GM19395 (cell line): ENCODE measurements around the gene TMEM202.
"Not testable (repeated sequence)": the region's sequence is repeated elsewhere in the genome, so short reads cannot be mapped to it uniquely, and the experiment has no call there.

Experiments used
- ATAC-seq: cut with Tn5 transposase; IDR thresholded peaks from one replicate; pipeline ENCODE4 v1.9.1; 2021; ENCODE audit warnings: mild to moderate bottlenecking, moderate library complexity; ENCODE audit not compliant: unreplicated experiment

The TMEM202 gene

GRCh38 chr15:72398648-72399047, 543 bp downstream of the TMEM202 start:
- no peak for ATAC-seq

DNA sequence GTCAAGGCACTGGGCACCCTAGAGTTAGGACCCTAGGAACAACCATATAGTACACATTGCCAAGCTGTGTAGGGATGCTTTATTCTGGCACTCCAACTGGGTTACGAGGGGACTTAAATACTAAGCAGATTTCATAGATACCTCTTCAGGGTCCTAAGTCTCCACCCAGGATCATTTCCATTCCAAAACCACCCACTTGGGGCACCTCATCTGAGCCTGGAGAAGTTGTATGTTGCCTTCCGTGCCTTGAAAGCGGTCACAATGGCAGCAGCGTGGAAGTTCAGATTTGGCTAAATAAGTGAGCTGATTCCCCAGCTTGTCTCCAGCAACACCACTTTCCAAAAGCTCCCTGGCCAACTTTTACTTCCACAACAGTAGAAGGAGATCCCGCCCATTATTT, 4.6 kb downstream of the TMEM202 start:
- no peak for ATAC-seq

DNA sequence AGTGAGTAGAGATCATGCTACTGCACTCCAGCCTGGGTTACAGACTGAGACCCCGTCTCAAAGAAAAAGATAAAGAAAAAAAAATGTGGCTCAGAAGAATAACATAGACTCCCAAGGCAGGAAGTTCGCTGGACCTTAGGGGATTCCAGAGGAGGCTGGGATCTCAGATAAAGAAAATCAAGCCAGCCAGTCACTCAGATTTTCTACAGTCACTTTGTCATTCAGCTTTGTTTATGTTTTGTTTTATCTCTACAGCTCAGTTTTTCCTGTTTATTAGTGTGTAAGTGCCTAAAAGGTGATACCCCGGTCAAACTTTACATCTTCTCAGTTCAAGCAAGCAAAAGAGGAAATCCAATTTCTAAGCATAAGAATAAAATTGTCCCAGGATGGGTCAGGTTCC, 6.3 kb downstream of the TMEM202 start:
- no peak for ATAC-seq

DNA sequence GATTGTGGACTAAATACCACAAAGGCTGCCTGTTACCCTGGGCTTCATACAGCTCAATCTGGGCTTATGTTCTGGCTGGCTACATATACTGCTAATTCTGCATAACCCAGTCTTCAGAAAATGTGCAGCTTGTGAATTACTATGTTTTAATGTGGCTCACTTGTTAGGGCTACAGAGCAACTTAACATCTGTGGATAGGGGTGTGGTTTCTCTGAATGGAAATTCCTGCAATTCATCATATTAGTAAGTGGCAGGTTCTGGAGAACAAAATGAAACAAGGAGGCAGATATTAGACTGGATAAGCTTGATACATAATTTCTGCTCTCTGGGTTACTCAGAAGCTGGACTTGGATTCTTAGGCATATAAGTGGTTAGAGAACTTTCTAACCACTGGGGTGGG, 6.7 kb downstream of the TMEM202 start:
- no peak for ATAC-seq

DNA sequence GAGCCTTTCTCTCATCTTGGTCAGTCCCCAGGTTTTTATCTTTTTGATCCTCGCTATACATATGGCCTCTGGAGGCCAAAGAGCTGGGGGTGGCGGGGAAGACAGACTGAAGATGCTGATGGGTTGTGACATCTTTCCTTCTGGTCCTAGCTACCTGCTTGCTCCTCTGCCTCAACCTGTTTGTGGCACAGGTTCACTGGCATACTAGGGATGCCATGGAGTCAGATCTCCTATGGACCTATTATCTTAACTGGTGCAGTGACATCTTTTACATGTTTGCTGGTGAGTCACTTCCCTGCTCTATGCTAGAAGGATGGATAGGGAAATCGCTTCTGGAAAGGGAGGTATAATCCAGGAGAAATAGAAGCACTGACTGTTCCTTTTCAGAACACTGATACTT, 8.8 kb downstream of the TMEM202 start:
- no peak for ATAC-seq

- ATAC-seq = no peak
These were observed 13.0 kb downstream of the TMEM202 start for GRCh38 chr15:72411111-72411510.

- ATAC-seq = no peak
These were observed 13.4 kb downstream of the TMEM202 start for GRCh38 chr15:72411544-72411943.

- ATAC-seq = not testable (repeated sequence)
These were observed 15.2 kb downstream of the TMEM202 start for GRCh38 chr15:72413337-72413736.

DNA sequence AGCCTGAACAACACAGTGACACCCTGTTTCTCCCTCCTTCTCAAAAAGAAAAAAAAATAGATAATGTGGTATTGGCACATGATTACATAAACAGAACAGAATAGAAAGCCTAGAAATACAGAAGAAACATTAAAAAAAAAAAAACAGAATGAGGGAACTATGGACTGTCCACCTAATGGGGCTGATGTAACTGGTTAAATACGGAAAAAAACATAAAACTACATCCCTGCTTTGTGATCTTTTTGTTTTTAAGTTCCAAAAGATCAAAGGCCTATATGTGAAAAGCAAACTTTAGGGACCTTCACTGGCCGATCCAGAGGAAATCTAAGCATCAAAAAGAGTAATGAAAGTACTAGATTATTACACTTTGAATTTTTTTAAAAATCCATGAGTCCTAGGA, 17.2 kb downstream of the TMEM202 start:
- ATAC-seq = no peak

- ATAC-seq = not testable (repeated sequence)
These were observed 21.7 kb downstream of the TMEM202 start for GRCh38 chr15:72419768-72420167.

DNA sequence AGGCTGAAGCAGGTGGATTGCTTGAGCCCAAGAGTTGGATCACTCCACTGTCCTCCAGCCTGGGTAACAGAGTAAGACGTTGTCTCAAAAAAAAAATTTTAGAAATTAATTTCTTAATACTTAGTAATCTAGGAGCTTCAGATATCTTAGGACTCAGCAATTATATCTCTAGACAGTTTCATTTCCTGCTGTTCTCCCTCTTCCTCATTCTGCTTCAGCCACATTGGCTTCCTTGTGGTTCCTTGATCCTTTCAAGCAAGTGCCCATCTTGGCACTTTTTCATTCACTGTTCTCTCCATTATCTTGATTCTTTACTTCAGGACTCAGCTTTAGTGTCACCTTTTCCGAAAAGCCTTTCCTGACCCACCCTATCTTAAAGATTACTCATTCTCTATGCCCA, 22.5 kb downstream of the TMEM202 start:
- ATAC-seq = no peak

DNA sequence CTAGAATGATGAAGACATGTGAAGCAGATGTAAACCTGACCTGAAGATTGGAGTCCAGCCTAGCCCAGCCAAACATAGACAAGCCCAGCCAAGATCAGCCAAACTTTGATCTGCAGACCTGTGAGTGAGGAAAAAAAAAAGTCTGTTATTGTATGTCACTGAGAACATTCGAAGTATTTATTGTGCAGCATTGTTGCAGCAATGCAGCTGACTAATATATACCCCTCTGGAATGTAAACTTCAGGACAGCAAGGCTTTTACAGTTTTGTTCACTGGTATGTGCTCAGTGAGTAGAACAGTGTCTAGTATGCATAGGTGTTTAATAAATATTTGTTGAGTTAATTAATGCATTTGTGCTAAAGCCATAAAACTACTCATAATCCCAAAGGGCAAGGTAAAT, 23.4 kb downstream of the TMEM202 start:
- ATAC-seq = no peak

DNA sequence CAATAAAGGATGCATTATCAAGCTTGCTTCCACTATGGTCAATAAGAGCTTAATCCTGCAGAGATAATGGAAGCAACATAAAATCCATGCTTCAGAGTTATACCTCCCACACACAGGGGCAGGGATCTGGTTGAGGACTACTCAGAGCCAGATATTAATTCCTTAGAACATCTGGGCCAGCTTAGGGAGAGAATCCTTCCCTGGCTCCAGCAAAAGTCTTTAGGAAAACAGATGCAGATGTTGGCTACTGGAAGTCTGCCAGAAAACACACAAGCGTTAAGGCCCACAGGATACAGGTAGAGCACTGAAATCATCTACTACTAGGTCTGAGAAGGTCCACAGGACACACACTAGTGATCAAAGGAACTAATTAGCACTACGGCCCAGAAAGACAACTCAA, 25.2 kb downstream of the TMEM202 start:
- ATAC-seq = no peak

- no peak for ATAC-seq
These were observed 28.6 kb downstream of the TMEM202 start for GRCh38 chr15:72426753-72427152.

GRCh38 chr15:72437650-72438316, 39.7 kb downstream of the TMEM202 start:
- ATAC-seq = no peak

DNA sequence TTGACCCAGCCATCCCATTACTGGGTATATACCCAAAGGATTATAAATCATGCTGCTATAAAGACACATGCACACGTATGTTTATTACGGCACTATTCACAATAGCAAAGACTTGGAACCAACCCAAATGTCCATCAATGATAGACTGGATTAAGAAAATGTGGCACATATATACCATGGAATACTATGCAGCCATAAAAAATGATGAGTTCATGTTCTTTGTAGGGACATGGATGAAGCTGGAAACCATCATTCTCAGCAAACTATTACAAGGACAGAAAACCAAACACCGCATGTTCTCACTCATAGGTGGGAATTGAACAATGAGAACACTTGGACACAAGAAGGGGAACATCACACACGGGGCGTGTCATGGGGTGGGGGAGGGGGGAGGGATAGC, 44.7 kb downstream of the TMEM202 start:
- ATAC-seq = not testable (repeated sequence)

- ATAC-seq = no peak
These were observed 47.3 kb downstream of the TMEM202 start for GRCh38 chr15:72445426-72445825.

DNA sequence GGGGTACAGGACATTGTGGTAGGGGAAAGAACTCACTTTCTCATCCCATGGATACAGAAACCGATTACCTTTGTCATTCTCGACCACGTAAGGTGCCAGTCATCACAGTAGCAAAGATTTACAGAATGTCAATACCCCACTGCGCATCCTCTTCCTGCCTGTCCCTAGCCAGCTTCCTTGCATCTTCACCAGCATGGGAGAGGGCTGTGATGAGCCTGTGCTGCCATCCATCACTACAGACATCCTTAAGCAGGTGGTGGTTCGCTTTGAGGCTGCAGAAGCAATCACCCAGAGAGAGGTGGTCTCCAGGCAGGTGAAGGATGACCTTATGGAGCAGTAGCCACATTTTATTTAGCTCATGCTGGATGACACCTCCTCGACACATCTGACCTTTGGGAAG, 52.7 kb downstream of the TMEM202 start:
- no peak for ATAC-seq

GRCh38 chr15:72451224-72451623, 53.1 kb downstream of the TMEM202 start:
- ATAC-seq = no peak

DNA sequence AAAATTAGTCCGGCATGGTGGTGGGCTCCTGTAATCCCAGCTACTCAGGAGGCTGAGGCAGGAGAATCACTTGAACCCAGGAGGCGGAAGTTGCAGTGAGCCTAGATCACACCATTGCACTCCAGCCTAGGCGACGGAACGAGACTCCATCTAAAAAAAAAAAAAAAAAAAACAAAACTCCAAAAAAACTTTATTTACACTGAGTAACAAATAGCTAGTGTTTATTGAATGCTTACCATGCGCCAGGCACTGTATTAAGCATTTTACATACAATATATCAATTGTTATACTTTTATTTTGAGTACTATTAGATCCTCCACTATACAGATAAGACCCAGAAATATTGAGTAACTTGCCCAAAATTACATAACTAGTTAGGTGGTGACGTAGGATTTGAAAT, 58.6 kb downstream of the TMEM202 start:
- no peak for ATAC-seq
